ENCODE data around the gene XRCC5. TPM values are rescaled to one million over a fixed set of nuclear protein-coding genes. Genes with fewer than 3 reads are reported as not detected.

The XRCC5 gene
- polyA plus RNA-seq, 1 donor from 2014 or later: 279 TPM

GRCh38 chr2:216181953-216182461, 72.9 kb downstream of the XRCC5 start:
- TF ChIP-seq RAD21 (conservative IDR thresholded peaks at IDR 0.05) (no peak), POLR2AphosphoS5 (IDR thresholded peaks at IDR 0.05) (no peak), SMC3 (conservative IDR thresholded peaks at IDR 0.05; ENCODE audit: poor library complexity) (no peak), EP300 (conservative IDR thresholded peaks at IDR 0.05; ENCODE audit: poor library complexity, severe bottlenecking) (no peak), MXI1 (conservative IDR thresholded peaks at IDR 0.05; ENCODE audit: poor library complexity, severe bottlenecking) (no peak)
- no peak overlapping the region for H3K4me3 ChIP-seq (ENCODE audit: low read length)
- no peak overlapping the region for H3K27ac ChIP-seq (ENCODE audit: low read length)
- no peaks in the 10 kb centered on the region for H3K27me3 ChIP-seq (ENCODE audit: insufficient read depth, low read depth, low read length)
- H3K9ac ChIP-seq (ENCODE audit: low read length): no peak overlapping the region
- H3K9me2 ChIP-seq (ENCODE audit: insufficient read depth, low read length): no peaks in the 10 kb centered on the region
- H3K79me2 ChIP-seq (replicated peaks; ENCODE audit: insufficient read depth, low read length): peaks cover 10% of the 10 kb centered on the region
- no peak overlapping the region for H2AFZ ChIP-seq (ENCODE audit: low read depth, low read length)
- no peaks in the 10 kb centered on the region for H4K20me1 ChIP-seq (ENCODE audit: insufficient read depth)
- H3K4me2 ChIP-seq (ENCODE audit: low read length): no peak overlapping the region
- H3K9me3 ChIP-seq (ENCODE audit: low read length): no peaks in the 10 kb centered on the region
- H3K36me3 ChIP-seq (ENCODE audit: insufficient read depth, low read length): peaks cover 14% of the 10 kb centered on the region
- no peaks in the 10 kb centered on the region for H3F3A ChIP-seq (ENCODE audit: insufficient read depth, low read length, poor library complexity, severe bottlenecking)

- Histone ChIP-seq H4K20me1 (ENCODE audit: insufficient read depth) (no peaks in the 10 kb centered on the region), H2AFZ (ENCODE audit: low read depth, low read length) (no peak overlapping the region), H3K4me2 (ENCODE audit: low read length) (no peak overlapping the region), H3K9ac (ENCODE audit: low read length) (no peak overlapping the region), H3K79me2 (replicated peaks; ENCODE audit: insufficient read depth, low read length) (peaks cover 4% of the 10 kb centered on the region), H3K4me3 (ENCODE audit: low read length) (no peak overlapping the region), H3K27ac (ENCODE audit: low read length) (no peak overlapping the region), H3F3A (ENCODE audit: insufficient read depth, low read length, poor library complexity, severe bottlenecking) (no peaks in the 10 kb centered on the region), H3K9me3 (ENCODE audit: low read length) (no peaks in the 10 kb centered on the region), H3K9me2 (ENCODE audit: insufficient read depth, low read length) (no peaks in the 10 kb centered on the region), H3K27me3 (ENCODE audit: insufficient read depth, low read depth, low read length) (no peaks in the 10 kb centered on the region), H3K36me3 (ENCODE audit: insufficient read depth, low read length) (peaks cover 14% of the 10 kb centered on the region)
- no peak for TF ChIP-seq MXI1 (conservative IDR thresholded peaks at IDR 0.05; ENCODE audit: poor library complexity, severe bottlenecking)
- no peak for TF ChIP-seq SMC3 (conservative IDR thresholded peaks at IDR 0.05; ENCODE audit: poor library complexity)
- TF ChIP-seq, protein P1, sequence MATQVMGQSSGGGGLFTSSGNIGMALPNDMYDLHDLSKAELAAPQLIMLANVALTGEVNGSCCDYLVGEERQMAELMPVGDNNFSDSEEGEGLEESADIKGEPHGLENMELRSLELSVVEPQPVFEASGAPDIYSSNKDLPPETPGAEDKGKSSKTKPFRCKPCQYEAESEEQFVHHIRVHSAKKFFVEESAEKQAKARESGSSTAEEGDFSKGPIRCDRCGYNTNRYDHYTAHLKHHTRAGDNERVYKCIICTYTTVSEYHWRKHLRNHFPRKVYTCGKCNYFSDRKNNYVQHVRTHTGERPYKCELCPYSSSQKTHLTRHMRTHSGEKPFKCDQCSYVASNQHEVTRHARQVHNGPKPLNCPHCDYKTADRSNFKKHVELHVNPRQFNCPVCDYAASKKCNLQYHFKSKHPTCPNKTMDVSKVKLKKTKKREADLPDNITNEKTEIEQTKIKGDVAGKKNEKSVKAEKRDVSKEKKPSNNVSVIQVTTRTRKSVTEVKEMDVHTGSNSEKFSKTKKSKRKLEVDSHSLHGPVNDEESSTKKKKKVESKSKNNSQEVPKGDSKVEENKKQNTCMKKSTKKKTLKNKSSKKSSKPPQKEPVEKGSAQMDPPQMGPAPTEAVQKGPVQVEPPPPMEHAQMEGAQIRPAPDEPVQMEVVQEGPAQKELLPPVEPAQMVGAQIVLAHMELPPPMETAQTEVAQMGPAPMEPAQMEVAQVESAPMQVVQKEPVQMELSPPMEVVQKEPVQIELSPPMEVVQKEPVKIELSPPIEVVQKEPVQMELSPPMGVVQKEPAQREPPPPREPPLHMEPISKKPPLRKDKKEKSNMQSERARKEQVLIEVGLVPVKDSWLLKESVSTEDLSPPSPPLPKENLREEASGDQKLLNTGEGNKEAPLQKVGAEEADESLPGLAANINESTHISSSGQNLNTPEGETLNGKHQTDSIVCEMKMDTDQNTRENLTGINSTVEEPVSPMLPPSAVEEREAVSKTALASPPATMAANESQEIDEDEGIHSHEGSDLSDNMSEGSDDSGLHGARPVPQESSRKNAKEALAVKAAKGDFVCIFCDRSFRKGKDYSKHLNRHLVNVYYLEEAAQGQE (IDR thresholded peaks at IDR 0.05; ENCODE audit: borderline replicate concordance): no peak
- no peak for TF ChIP-seq TAF1 (IDR thresholded peaks at IDR 0.05; ENCODE audit: low read depth)
- TF ChIP-seq, protein P2, sequence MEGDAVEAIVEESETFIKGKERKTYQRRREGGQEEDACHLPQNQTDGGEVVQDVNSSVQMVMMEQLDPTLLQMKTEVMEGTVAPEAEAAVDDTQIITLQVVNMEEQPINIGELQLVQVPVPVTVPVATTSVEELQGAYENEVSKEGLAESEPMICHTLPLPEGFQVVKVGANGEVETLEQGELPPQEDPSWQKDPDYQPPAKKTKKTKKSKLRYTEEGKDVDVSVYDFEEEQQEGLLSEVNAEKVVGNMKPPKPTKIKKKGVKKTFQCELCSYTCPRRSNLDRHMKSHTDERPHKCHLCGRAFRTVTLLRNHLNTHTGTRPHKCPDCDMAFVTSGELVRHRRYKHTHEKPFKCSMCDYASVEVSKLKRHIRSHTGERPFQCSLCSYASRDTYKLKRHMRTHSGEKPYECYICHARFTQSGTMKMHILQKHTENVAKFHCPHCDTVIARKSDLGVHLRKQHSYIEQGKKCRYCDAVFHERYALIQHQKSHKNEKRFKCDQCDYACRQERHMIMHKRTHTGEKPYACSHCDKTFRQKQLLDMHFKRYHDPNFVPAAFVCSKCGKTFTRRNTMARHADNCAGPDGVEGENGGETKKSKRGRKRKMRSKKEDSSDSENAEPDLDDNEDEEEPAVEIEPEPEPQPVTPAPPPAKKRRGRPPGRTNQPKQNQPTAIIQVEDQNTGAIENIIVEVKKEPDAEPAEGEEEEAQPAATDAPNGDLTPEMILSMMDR (IDR thresholded peaks at IDR 0.05; ENCODE audit: poor library complexity, severe bottlenecking): no peak
Measured at GRCh38 chr2:216183462-216183861, 74.3 kb downstream of the XRCC5 start.

- no peak overlapping the region for H3K9ac ChIP-seq (ENCODE audit: low read length)
- H3K9me2 ChIP-seq (ENCODE audit: insufficient read depth, low read length): no peaks in the 10 kb centered on the region
- H3K79me2 ChIP-seq (replicated peaks; ENCODE audit: insufficient read depth, low read length): no peaks in the 10 kb centered on the region
- no peaks in the 10 kb centered on the region for H3K27me3 ChIP-seq (ENCODE audit: insufficient read depth, low read depth, low read length)
- no peak overlapping the region for H3K27ac ChIP-seq (ENCODE audit: low read length)
- no peaks in the 10 kb centered on the region for H3K9me3 ChIP-seq (ENCODE audit: low read length)
- H3K36me3 ChIP-seq (ENCODE audit: insufficient read depth, low read length): no peaks in the 10 kb centered on the region
- no peak overlapping the region for H3K4me3 ChIP-seq (ENCODE audit: low read length)
- TF ChIP-seq, protein P2 (IDR thresholded peaks at IDR 0.05; ENCODE audit: poor library complexity, severe bottlenecking): no peak
- no peaks in the 10 kb centered on the region for H3F3A ChIP-seq (ENCODE audit: insufficient read depth, low read length, poor library complexity, severe bottlenecking)
- no peak overlapping the region for H3K4me2 ChIP-seq (ENCODE audit: low read length)
- H4K20me1 ChIP-seq (ENCODE audit: insufficient read depth): no peaks in the 10 kb centered on the region
- H2AFZ ChIP-seq (ENCODE audit: low read depth, low read length): no peak overlapping the region
Measured at GRCh38 chr2:216188559-216188850, 79.4 kb downstream of the XRCC5 start.

All from neural cell (in vitro differentiated cells).